GM19395 (cell line): ENCODE results near the gene FCN3.
"Not testable (repeated sequence)": the region's sequence is repeated elsewhere in the genome, so short reads cannot be mapped to it uniquely, and the experiment has no call there.

Experiments used
- ATAC-seq: cut with Tn5 transposase; IDR thresholded peaks from one replicate; pipeline ENCODE4 v1.9.1; 2021; ENCODE audit warnings: mild to moderate bottlenecking, moderate library complexity; ENCODE audit not compliant: unreplicated experiment

FCN3 gene

DNA sequence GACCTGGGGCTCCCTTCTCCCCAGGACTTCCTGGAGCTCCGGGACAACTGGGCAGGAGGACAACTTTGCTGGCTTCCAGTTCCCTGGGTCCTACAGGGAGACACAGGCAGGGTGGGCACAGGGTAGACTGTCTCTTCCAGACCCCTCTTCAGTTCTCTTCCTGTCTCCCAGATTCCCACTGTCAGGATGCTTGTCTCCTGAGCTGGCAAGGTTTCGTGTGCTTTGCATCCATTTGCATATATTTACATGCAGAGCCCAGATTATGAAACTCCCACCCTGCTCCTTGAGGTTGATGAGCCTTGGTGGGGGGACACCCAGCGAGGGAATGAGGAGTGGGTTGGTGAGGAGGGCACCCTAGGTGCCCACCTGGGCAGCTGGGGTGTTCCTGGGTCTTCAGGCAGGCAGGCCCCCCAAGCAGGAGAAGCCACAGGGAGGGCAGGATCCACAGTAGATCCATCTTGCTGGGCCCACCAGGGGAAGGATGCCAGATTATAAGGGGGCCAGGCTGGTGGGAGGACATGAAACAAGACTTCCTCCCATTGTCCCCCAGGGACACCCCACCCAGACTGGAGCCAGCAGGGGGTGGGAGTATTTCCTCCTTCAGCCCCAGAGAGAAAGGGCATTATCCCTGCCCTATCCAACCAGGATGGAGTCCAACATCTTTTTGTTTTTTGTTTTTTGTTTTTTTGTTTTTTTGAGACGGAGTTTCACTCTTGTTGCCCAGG is at the start of gene FCN3:
FCN3 (minus strand) TSS at position 463 of the 725 bp plus-strand sequence; CDS start at position 457, 6 bp downstream.
- no peak for ATAC-seq

DNA sequence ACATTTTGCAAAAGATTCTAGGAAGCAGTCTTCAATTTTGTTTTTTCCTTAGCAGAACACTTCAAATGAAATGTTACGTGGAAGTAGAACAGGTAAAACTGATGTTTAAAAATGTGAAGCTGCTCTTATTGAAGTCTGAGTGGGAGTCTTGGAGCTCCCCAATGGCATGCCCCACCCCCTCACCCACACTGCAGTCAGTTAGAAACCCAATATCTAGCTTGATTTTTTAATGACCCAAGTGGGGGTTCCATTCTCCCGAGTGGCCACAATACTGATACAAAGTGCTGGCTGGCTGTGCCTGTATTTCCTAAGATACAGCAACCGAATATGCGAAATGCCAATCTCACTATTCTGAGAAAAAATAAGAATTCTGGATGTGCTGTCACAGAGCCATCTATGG is 49.1 kb upstream of the FCN3 start:
- no peak for ATAC-seq

DNA sequence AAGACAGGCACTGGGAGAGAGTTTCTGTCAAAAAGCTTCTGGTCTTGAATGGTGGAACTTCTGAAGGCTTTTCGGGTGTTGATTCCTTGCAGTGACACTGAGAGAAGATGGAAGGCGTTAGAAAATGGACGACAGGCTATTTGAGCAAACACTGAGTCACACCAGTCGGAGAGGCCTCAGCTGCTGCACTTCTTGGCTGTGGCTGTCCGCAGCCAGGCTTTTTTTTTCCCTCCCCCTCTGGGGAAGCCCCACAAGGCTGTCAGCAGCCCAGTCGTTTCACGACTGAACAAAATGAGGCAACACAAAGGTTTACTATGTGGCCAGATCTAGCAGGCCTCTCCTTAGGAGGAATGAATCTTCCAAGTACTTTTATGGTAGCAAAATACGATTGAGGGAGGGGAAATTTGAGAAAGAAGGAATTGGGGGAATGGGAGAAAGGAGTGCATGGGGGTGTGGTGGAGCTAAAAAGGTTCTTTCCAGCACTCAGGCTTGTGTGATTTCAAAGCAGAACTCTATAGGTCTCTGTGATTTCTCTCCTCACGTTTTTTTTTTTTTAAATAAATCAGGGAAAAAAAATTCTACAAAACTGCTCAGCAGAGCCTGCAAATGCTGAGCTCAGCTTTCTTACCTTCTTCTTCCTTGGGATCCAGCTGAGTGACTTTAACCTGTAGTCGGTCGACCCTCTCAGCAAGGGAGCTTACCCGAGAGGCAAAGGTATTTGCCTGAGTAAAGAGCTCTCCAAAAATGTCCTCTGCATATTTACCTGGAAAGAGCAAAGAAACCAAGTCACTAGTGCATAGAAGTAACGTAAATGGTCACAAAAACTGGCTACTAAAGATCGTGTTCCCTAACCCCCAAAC is 43.9 kb upstream of the FCN3 start:
- peak; percentile 74 for ATAC-seq

DNA sequence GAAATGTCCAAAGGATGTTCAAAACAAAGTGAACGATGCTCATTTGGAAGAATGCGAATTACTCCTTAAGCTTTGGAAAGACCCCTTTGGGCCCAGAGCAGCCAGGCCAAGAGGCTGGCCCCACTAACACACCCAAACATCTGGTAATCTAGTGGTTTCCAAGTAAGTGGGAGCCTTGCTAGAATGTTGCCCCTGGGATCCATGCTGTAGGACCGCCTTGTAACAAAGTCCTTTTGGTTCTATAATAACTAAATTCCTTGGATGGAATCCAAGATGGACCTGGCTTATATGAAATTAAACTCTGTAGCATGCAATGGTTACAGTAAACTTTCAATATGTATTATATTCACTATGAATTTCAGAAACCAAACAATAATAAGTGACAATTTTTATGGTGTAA is 43.1 kb upstream of the FCN3 start:
- ATAC-seq: no peak

DNA sequence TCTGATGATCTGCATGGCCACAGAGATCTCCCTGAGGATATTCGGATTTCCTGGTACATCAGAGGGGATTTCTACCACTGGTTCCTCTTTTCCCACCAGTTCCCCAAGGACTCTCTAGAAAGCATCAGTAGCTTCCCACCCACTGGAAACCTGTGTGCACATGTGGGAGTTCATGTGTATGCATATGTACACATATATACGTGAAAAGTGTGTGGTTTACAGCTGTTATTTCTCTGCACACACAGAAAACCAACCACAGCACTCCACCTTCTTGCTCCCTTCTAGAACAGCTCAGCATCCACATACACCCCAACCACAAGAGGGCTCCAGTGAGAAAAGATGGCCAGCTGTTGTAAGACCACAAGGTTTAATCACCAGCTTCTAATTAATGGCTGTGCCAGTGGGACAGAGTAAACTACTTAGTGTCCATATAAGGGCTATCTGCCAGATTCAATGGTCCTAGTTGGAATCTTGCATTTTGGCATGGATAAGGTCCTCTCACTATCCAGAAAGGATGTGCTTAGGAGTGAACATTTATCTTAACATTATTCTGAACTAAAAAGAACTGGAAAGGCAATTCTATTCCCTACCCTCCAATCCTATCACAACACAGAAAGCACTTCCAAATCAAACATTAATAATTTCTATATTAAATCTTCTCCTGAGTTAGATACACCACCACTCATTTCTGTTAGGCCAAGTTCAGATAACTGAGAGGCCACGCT is 41.9 kb upstream of the FCN3 start:
- ATAC-seq: no peak

DNA sequence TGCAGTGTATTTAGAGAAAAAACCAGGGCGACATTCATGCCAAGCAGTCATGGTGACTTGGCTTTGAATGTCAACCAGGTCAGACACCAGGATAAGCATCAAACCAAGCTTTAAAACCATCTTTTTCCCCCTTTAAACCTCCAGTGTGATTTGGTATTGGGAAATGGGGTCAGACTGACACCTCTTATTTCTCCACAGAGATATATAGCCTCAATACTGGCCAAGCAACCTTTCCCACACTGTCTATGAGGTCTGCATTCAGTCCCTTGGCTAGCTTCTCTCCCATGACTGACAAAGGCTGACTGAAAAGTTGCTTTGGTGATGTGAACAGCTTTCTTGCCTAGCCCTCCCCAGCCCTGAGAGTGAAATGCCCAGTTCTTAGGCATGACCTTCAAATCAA is 39.5 kb upstream of the FCN3 start:
- ATAC-seq: no peak

DNA sequence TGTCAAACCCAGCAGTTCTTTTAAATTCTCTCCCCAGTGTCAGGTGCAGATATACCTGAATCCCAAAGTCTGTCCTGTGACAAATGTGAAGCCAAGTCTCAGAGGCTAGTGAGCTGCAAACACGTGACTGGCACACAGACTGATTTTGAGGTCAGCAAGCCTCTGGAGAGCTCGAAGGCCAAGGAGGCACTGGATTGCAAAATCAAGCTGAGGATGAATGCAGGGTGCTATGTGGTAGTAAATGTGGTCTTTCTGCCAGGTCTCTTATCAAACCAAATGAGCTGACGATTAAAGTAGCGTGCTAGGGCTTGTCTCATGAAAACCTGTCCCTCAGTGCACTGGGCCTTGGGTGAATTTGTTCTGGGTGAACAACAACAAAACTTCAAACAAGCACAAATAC is 38.4 kb upstream of the FCN3 start:
- no peak for ATAC-seq

DNA sequence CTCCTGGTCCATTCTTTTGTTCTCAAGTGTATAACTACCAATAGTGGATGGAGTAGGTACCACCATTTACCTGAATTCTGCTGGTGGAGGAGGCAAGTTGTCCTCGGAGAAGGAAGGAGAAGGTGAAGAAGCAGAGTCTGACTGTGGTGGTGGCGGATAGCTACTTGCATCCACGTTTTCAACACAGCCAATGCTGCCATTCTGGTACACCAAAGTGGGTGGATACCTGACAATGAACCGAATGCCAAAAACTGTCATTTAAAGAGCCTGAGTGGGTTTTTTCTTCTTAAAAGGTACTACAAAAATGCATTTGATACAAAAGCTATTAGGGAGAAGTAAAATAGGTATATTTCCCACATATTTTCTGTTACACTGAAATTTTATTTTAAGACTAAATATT is 37.9 kb upstream of the FCN3 start:
- ATAC-seq: no peak

DNA sequence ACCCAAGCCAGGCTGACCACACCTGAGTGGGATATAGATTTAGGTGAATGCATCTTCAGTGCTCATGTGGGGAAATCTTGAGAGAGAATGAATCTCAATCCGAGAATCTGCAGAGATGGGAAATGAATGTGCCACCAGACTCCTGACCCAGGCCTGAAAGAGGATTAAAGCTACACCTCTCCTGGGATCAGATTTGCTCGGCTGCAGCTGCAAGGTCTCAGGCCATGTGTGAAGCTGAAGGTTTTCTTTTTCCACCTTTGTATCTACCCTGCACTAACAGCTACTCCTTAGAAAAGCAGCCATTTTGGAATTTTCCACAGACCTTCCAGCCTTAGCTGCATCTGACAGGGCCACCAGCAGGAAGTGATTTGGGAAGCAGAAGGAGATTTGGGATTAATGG is 36.1 kb upstream of the FCN3 start:
- ATAC-seq: no peak

DNA sequence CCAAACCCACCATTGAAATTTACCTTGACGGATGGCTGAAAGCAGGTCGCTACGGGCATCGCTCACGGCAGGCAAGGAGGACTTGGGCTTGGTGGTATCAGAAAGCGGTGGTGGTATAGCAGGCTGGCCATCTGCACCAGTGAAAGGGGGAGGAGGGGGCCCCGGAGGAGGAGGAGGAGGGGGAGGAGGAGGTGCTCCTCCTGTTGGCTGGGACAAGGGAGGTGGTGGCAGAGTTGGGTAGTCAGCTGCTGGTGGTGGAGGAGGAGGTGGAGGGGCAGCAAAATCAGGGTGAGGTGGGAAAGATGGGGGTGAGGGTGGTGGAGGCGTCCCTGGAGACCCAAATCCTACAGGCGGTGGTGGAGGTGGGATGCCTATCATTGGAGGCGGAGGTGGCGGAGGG is 35.0 kb upstream of the FCN3 start:
- no peak for ATAC-seq

DNA sequence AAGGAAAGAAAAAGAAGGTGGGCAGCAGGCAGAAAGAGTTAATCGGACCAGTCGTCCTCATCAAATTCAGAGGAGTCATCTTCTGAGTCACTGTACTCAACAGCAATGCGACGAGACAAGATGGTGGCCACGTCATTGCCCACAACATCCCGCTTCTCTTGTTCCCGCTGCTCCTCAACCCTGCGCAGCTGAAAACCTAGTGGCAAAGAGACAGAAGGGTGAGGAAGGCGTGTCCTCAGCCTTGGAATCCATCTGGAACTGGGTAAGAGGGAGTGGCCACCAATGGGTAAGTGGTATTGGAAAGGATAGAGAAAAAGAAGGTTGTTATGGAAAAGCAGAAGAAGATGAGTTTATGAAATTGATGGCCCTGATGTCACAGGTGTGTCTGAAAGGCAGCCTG is 33.5 kb upstream of the FCN3 start:
- no peak for ATAC-seq

DNA sequence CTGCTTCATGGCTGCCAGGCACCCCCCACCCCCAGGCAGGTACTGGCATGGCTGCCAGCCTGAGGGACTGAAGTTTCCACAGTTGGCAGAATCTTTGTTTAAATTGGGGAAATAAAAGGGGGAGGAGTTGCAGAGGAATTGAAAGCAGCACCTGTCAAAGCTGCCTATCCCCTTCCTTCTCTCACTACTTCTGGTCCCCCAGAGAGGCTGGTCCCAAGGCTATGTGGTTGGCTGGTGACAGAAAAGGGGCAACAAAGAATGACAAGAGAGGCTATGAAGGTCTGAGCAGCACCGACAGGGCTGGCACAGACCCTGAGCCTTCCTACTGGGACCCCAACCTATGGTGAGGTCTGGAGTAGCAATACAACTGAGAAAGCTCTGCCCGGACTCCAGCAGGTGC is 32.2 kb upstream of the FCN3 start:
- ATAC-seq: not testable (repeated sequence)

DNA sequence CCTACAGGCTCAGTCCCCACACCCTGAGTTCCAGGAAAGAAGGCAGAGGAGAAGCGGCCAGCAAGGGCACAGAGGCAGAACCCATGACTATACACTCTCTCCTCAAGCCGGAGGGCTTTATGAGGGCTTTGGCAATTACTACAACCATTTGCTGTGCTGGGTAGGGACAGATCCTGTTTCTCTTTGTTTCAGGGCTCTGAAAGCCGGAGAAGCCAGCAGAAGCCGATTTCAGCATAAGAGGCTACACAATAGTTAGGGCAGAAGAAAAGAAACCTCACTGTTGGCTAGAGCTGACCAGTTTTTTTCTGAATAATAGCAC is 31.7 kb upstream of the FCN3 start:
- ATAC-seq: no peak

DNA sequence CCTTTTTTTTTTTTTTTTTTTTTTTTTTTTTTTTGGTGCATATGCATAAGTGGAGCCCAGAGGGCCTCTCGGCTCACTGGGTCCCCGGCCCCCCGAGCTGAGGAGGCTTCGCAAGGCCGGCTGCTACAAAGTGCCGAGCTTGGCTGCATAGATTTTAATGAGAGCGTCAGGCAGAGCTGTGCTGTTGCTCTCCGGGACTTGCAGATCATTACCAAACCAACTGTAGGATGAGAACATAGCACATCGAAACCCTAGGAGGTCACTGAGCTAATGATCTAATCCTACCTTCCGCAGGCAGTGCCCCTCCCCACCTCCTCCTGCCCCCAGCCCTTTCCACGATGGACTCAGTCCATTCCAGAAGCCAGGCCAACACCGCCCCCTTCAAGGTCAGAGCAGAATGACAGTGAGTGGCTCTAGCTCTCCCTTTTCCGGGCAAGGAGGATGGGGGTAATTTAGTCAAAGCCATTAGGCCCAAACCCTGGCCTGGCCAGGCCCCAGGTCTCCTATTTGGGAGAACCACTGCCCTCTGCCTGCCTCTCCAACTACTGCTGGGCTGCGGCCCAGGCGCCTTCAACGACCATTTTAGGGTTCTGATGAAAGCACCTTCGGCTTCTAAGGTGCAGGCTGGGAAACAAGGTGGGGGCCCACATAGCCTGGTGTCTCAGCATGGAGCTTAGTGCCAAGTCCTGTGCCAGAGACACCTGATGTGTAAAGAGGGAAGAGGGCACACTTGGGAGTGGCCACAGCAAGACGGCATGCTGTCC is 31.2 kb upstream of the FCN3 start:
- not testable (repeated sequence) for ATAC-seq

DNA sequence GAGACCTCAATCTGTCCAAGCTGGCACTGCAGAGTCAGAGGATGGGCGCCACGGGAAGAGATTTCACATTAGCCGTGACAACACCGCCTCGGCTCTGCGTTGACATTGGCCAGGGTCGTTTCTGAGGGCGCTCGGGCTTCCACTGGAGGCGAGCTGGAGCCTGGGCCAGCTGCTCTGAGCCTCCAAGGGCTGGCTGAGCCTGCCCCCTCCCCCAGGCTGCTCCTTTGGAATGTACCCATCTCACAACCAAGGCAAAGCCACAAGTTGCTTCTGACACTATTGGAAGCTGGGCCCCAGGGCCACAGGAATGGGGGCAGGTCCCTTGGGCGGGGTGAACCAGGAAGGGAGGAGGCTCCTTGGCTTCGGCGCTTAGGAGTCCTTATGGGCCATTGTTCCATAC is 30.4 kb upstream of the FCN3 start:
- no peak for ATAC-seq

DNA sequence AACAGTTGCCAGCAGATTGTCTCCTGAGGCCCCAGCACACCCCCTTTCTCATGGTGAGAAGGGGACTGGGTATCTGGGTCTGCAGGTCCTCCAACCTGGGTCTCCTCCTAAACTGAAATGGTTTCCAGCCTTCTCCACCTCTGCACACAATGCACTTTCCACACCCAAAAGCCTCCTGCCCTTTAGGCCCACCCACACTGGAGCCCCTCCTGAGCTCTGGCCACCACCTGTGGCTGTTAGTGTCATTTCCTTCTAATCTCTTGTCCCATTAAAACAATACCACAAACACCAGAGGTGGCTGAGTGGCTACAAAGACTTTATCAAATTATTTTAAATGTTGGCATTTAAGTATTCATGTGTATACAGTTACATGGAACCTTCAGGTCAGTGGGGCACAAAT is 29.3 kb upstream of the FCN3 start:
- no peak for ATAC-seq

DNA sequence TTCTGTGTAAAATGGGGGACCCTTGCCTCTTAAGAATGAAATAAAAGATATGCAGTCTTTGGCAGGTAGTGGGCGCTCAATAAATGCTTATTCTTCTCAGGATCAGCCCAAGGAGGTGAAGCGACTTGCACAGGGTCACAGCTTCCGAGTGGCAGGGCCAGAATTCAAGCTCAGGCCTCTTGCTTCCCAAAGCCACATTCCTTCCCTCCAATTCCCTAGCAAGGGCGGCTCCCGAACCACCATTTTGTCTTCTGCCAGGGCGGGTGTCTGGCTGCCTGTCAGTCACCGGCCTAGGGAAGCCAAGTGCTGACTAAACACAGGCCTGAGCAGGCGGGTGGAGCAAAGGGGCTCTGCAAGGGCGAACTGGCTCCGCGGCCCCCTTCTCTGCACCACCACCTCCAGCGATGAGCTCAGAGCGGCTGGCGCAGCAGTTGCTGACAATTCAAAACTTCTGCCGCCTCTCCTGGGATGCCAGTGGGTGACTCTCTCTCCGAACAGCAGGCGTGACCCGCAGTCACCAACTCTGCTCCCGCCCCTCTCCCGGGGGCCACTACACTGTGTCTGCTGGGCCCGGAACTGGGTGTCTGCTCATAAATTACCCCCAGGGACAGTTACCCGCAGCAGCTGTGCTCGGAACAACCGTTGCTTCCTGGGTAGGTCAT is 28.6 kb upstream of the FCN3 start:
- no peak for ATAC-seq

DNA sequence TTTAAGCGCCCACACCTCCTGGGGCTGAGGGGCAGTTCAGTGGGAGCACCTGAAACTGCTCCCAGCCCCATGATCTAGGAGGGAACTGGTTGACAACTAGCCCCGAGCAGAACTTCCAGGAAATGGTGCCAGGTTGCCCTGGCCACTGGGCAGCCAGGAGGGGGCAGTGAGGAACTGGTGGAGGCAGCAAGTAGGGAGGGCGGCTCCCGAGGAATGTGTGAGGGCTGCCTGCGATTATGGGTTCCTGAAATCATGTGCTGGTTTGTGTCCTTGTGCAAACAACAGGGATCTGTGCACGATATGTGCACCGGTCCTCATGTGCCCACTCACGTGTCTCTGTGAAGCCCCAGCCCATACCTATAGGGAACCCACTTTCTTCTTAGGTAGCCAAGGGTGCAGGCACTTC is 27.7 kb upstream of the FCN3 start:
- ATAC-seq: no peak

DNA sequence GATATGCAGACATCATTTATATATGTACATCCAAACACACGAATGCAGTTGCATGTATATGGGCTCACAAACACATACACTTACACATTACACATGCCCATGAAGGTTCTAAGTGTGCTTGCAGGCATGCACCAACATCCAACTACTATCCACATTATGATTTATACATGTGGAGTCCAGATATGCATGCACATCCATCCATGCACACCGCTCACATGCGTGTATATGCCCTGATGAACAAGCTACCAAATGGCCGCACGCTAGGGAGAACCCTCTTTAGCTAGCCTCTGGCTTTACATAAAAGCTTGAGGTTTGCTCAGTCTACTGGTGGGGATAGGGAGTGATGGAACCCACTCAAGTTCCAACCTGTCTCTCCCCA is 26.3 kb upstream of the FCN3 start:
- ATAC-seq: no peak

DNA sequence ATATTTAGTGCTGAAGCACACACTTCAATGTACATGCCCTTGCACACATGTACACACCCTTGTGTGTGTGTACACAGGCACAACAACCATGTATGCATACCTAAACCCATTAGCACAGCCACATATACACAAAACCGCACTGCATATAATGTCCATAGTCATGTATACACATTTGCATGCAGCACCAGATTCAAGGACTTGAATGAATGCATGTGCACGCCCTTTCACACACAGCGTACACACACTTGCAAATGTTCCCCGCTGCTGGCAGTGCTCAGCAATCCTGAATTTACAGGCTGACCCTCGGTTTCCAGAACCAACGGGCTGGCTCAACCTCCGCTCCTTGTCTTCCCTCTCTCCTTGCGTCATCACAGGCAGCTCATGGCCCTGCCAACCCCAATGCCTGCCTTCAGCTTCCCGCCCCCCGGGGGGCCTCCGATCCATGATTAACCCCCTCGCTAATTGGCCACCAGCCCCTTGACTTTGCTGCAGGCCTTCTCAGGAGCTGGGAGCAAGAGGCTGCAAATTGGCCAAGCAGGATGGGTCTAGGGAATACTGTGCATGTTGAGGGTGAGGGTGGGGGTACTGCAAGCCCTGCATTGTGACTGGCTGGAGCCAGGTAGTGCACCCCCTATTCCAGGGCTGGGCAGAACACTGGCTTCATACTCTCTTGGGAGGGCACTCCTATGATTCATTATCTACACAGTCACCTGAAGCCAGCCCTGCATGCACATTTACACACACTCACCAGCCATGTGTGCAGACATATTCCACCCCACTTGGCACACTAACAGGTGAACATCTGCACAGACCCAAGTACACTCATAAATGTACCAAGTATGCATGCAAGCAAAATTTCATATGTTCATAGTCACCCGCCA is 25.7 kb upstream of the FCN3 start:
- no peak for ATAC-seq
